K562 (cell line): Measurements from ENCODE around the gene MXRA7. TPM values are rescaled to one million over a fixed set of nuclear protein-coding genes. Genes with fewer than 3 reads are reported as not detected.

Experiments
- CBFA2T2 ChIP-seq: fragments of 450-650 bp; conservative IDR thresholded peaks from 2 replicates; pipeline ENCODE4 v1.6.1; 2017; ENCODE audit warnings: mild to moderate bottlenecking
- EGR1 ChIP-seq: fragments of 450-650 bp; conservative IDR thresholded peaks from 2 replicates; pipeline ENCODE4 v1.6.1; 2017; ENCODE audit warnings: mild to moderate bottlenecking
- FUS ChIP-seq: fragments of 200-400 bp; formaldehyde crosslinking; optimal IDR thresholded peaks from 2 replicates; pipeline ENCODE3; 2017; ENCODE audit warnings: low read depth, low read length
- HDAC1 ChIP-seq, 2 experiments: fragments of 450-650 bp; IDR thresholded peaks; 2 replicates each; pipeline ENCODE4 v1.6.1; 2016 to 2017; ENCODE audit warnings: inconsistent platforms in 1 of 2, mild to moderate bottlenecking in 1 of 2, moderate library complexity in 1 of 2
- MCM2 ChIP-seq: fragments of 450-650 bp; IDR thresholded peaks from 2 replicates; pipeline ENCODE4 v1.6.1; 2017; ENCODE audit warnings: low read depth, mild to moderate bottlenecking
- NCOR1 ChIP-seq: fragments of 450-650 bp; IDR thresholded peaks from 2 replicates; pipeline ENCODE4 v1.6.1; 2016; ENCODE audit warnings: mild to moderate bottlenecking, moderate library complexity
- NRF1 ChIP-seq, 2 experiments: fragments of 450-650 bp; IDR thresholded peaks in 1 of 2; conservative IDR thresholded peaks in 1 of 2; 2 replicates each; pipeline ENCODE4 v1.6.1; 2014; ENCODE audit warnings: mild to moderate bottlenecking in 2 of 2
- POLR2AphosphoS5 ChIP-seq: IDR thresholded peaks from 2 replicates; pipeline ENCODE4 v1.6.1; 2011; ENCODE audit warnings: mild to moderate bottlenecking, low read depth, low read length, moderate library complexity; ENCODE audit not compliant: control insufficient read depth, insufficient read depth
- SMARCC2 ChIP-seq: fragments of 450-650 bp; IDR thresholded peaks from 2 replicates; pipeline ENCODE4 v1.6.1; 2017; ENCODE audit warnings: antibody characterized with exemption, moderate library complexity, mild to moderate bottlenecking, low read depth
- TAF1 ChIP-seq: IDR thresholded peaks from 2 replicates; pipeline ENCODE4 v1.6.1; 2011; ENCODE audit warnings: mild to moderate bottlenecking, low read length, moderate library complexity; ENCODE audit not compliant: insufficient read depth, control insufficient read depth, severe bottlenecking; ENCODE audit errors: extremely low read depth
- TRIM24 ChIP-seq, 2 experiments: fragments of 450-650 bp; IDR thresholded peaks; 2 replicates each; pipeline ENCODE4 v1.6.1; 2016
- polyA plus RNA-seq, 8 experiments: library from polyadenylated mRNA; depleted of rRNA in 4 of 8; stranded (reverse) in 5 of 8; unstranded in 3 of 8; fragments of >200 nt; fragmentation: Nextera tagmentation in 2 of 8; fragmentation: Illumina TruSeq in 1 of 8; extraction: Ambion mirVana in 2 of 8; extraction: Trizol in 1 of 8; gene quantifications; 2 replicates each; pipeline versions ENCODE4 v1.2.1 to v1.2.3, GENCODE V29; 2011 to 2014; ENCODE audit warnings: inconsistent platforms in 1 of 8, missing spikeins in 1 of 8
- total RNA-seq, 7 experiments: library from RNA; depleted of rRNA in 6 of 7; stranded (reverse); fragments of >200 nt in 6 of 7; fragmentation: Illumina TruSeq in 2 of 7; extraction: Trizol in 2 of 7; gene quantifications; 2 replicates each; pipeline versions ENCODE4 v1.2.1 to v1.2.3, GENCODE V29; 2011 to 2021; ENCODE audit warnings: low replicate concordance in 1 of 7
- TF ChIP-seq, protein P1 (sequence below): IDR thresholded peaks from 2 replicates; pipeline ENCODE4 v1.6.1; 2012; ENCODE audit warnings: low read depth, low read length, improper control_type of control experiment, borderline replicate concordance
- TF ChIP-seq, protein P2 (sequence below): sonication (generic); formaldehyde crosslinking; IDR thresholded peaks from 2 replicates; pipeline ENCODE4 v1.4.0; 2020; ENCODE audit warnings: mild to moderate bottlenecking, missing genetic modification reagents
- TF ChIP-seq, protein P3 (sequence below), 2 experiments: IDR thresholded peaks in 1 of 2; conservative IDR thresholded peaks in 1 of 2; 2 replicates each; pipeline ENCODE4 v1.6.1; 2016; ENCODE audit warnings: low read depth in 2 of 2, mild to moderate bottlenecking in 1 of 2, missing compliant biosample characterization in 1 of 2, missing genetic modification characterization in 1 of 2, moderate library complexity in 1 of 2
- TF ChIP-seq, protein P4 (sequence below), 2 experiments: fragments of 150-350 bp in 1 of 2; IDR thresholded peaks; 2 replicates each; pipeline ENCODE4 v1.6.1; 2012 to 2016; ENCODE audit warnings: low read depth in 2 of 2, low read length in 2 of 2, mild to moderate bottlenecking in 1 of 2, moderate library complexity in 1 of 2

Gene MXRA7
- total and polyA plus RNA-seq, 9 of the 15 experiments (the other 6 are each of a cell fraction or from before 2014, with no cell fraction given): 2.6 to 38.4 (median 14.3) TPM

DNA sequence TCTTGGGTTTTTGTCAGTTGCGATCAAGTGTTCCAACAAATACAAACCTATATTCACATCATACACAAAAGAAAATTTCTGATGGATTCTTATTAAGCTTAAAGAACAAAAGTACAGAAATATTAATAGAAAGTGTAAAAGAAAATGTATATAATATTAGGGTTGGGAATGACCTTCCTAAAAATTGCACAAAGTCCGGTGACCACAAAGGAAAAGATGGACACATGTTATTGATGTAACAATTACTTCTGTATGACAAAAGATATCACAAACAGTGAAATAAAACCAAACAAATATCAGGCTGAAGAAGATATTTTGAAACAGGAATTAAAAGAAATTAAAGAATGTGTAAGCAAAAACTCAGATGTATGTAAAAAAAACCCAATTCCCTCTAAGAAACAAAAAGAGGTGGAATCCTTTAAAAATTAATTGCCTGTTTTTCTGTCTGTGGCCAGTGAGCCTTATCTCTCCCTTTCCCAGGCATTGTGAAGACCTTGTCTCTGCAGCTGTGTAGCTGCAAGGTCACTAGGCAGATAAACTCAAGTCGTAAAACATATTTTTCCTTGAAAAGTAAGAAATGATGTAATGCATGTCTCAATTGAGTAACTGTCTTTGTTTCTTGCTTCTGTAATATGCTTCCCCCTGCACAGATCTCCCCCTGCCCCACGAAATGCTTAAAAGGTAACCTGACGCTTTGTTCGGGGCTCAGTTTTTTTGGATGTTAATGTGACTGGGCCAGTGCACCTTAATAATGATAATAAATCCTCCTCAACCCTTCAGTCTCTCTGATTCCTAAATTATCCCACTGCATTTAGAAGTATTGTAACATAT lies 70.0 kb downstream of the MXRA7 start (continued):
- TF ChIP-seq, protein P1, sequence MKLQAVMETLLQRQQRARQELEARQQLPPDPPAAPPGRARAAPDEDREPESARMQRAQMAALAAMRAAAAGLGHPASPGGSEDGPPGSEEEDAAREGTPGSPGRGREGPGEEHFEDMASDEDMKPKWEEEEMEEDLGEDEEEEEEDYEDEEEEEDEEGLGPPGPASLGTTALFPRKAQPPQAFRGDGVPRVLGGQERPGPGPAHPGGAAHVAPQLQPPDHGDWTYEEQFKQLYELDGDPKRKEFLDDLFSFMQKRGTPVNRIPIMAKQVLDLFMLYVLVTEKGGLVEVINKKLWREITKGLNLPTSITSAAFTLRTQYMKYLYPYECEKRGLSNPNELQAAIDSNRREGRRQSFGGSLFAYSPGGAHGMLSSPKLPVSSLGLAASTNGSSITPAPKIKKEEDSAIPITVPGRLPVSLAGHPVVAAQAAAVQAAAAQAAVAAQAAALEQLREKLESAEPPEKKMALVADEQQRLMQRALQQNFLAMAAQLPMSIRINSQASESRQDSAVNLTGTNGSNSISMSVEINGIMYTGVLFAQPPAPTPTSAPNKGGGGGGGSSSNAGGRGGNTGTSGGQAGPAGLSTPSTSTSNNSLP: 0 out of 2 replicates have a peak, but pooled peaks have one; percentile 59
- TF ChIP-seq TAF1 (peak; percentile 42), POLR2AphosphoS5 (peak; percentile 97), MCM2 (no peak), FUS (no peak), NCOR1 (peak; percentile 97), SMARCC2 (peak; percentile 93), TRIM24 (IDR thresholded peaks at IDR 0.05) (peak; percentile 91 to 94), HDAC1 (IDR thresholded peaks at IDR 0.05) (peak in 1 of 2 experiments; percentile 78; a peak in 2 of 4 replicates), EGR1 (0 out of 2 replicates have a peak, but pooled peaks have one; percentile 9), NRF1 (conservative IDR thresholded peaks at IDR 0.05 in 1 of 2, IDR thresholded peaks at IDR 0.05 in 1 of 2) (peak; percentile 44 to 51; a peak in 2 of 4 replicates), CBFA2T2 (peak; percentile 97)
- TF ChIP-seq, protein P2, sequence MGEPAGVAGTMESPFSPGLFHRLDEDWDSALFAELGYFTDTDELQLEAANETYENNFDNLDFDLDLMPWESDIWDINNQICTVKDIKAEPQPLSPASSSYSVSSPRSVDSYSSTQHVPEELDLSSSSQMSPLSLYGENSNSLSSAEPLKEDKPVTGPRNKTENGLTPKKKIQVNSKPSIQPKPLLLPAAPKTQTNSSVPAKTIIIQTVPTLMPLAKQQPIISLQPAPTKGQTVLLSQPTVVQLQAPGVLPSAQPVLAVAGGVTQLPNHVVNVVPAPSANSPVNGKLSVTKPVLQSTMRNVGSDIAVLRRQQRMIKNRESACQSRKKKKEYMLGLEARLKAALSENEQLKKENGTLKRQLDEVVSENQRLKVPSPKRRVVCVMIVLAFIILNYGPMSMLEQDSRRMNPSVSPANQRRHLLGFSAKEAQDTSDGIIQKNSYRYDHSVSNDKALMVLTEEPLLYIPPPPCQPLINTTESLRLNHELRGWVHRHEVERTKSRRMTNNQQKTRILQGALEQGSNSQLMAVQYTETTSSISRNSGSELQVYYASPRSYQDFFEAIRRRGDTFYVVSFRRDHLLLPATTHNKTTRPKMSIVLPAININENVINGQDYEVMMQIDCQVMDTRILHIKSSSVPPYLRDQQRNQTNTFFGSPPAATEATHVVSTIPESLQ: no peak
- TF ChIP-seq, protein P3, sequence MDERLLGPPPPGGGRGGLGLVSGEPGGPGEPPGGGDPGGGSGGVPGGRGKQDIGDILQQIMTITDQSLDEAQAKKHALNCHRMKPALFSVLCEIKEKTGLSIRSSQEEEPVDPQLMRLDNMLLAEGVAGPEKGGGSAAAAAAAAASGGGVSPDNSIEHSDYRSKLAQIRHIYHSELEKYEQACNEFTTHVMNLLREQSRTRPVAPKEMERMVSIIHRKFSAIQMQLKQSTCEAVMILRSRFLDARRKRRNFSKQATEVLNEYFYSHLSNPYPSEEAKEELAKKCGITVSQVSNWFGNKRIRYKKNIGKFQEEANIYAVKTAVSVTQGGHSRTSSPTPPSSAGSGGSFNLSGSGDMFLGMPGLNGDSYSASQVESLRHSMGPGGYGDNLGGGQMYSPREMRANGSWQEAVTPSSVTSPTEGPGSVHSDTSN (CRISPR knock-in tag; IDR thresholded peaks at IDR 0.05; ENCODE audit: low read depth): no peak
- TF ChIP-seq, protein P3 (tag; conservative IDR thresholded peaks at IDR 0.05; ENCODE audit: low read depth): peak; percentile 91
- TF ChIP-seq, protein P4, sequence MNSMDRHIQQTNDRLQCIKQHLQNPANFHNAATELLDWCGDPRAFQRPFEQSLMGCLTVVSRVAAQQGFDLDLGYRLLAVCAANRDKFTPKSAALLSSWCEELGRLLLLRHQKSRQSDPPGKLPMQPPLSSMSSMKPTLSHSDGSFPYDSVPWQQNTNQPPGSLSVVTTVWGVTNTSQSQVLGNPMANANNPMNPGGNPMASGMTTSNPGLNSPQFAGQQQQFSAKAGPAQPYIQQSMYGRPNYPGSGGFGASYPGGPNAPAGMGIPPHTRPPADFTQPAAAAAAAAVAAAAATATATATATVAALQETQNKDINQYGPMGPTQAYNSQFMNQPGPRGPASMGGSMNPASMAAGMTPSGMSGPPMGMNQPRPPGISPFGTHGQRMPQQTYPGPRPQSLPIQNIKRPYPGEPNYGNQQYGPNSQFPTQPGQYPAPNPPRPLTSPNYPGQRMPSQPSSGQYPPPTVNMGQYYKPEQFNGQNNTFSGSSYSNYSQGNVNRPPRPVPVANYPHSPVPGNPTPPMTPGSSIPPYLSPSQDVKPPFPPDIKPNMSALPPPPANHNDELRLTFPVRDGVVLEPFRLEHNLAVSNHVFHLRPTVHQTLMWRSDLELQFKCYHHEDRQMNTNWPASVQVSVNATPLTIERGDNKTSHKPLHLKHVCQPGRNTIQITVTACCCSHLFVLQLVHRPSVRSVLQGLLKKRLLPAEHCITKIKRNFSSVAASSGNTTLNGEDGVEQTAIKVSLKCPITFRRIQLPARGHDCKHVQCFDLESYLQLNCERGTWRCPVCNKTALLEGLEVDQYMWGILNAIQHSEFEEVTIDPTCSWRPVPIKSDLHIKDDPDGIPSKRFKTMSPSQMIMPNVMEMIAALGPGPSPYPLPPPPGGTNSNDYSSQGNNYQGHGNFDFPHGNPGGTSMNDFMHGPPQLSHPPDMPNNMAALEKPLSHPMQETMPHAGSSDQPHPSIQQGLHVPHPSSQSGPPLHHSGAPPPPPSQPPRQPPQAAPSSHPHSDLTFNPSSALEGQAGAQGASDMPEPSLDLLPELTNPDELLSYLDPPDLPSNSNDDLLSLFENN (IDR thresholded peaks at IDR 0.05; ENCODE audit: low read depth in 2 of 2, low read length in 2 of 2): peak in 1 of 2 experiments; percentile 89; a peak in 2 of 4 replicates
